ENCODE measurements around the gene OTOGL.

OTOGL gene

DNA sequence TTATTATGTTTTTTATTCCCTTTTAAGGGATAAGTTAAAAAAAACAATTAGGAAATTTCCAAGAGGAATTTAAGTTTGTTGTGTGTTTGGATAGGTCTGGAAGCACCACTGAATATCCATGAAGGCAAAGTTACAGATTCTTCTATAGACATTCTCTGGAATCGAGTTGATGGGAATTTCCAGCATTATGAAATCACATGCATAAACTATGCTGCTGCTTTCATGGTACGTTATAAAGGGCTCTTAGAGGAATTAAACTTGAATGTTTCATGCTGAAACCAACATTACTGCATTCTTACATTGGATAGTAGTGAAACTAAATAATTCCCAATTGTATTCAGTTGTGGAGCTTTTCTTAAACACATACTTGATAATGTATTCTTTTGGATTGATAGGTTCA is 323.2 kb downstream of the OTOGL start:
- in situ Hi-C loops (cut with MboI; ENCODE audit: low sequenced_read_pairs), result no loop called here

Measured in HL-60/S4 treated with retinoic acid at 250 ng/mL for 4 days and 3 days (cell line).